ENCODE results near the gene FMNL1. TPM values are rescaled to one million over a fixed set of nuclear protein-coding genes. Genes with fewer than 3 reads are reported as not detected.
"Not testable (repeated sequence)": the region's sequence is repeated elsewhere in the genome, so short reads cannot be mapped to it uniquely, and the experiment has no call there.

The FMNL1 gene
- total RNA-seq, 1 donor from 2014 or later = 351 TPM

DNA sequence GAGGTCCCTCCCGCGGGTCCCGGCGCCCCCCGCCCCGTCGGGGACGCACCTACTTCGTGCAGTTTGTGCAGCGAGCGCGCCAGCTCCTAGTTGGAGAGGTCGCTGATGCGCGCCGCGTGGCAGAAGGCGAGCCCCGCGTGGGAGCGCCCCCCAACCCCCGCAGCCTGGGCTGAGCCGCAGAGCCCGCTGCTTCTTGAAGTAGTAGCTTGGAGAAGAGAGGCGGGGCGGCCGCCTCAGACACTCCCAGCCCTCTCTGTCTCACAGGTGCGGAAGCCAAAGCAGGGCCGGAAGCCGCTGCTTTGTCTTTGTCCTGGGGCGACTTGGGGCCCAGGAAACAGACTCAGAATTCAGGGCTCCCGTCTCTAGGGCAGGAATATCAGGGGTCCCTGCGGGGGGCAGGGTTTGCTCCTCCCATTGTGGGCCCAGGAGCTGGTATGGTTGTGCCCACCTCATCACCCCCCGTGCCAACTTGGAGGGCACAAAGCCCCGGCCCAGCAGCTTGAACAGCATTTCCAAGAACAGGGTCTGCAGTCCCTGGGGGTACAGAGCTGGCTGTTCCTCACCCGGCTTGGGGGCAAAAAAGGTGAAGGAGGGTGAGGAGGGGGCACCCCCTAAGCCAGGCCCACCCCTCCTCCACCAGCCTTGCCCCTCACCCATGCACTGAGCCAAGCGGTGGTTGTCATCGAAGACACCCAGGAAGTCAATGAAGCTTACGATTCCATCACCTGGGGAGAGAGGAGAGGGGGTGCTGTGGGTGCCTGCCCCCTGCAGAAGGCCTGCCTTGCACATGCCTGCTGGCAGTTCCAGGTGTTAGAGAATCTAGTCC lies 26.7 kb downstream of the FMNL1 start:
- H3K9me3 Mint-ChIP-seq = no peaks in the 10 kb centered on the region
- H3K4me1 Mint-ChIP-seq = peaks cover 34% of the 10 kb centered on the region
- ChIA-PET CTCF (interaction anchor here (0.9 to 1.9 kb wide), 8 partner anchors 13 to 137 kb away, joined by 3 to 13 read pairs (median 5); partner anchors contain the start of gene ACBD4), POLR2A (interaction anchor here (0.6 to 4.5 kb wide), 23 partner anchors 9 to 1128 kb away, joined by 3 to 60 read pairs (median 4); partner anchors contain the start of genes ACBD4, FMNL1, HEXIM1 and HEXIM2)
- H3K4me3 Mint-ChIP-seq = peak overlapping the region; percentile 90
- ATAC-seq (ENCODE audit: low read depth) (peak; percentile 70), DNase-seq (peak; percentile 63)
- H3K36me3 Mint-ChIP-seq (ENCODE audit: low read depth) = peaks cover 51% of the 10 kb centered on the region
- TF ChIP-seq, protein P1, sequence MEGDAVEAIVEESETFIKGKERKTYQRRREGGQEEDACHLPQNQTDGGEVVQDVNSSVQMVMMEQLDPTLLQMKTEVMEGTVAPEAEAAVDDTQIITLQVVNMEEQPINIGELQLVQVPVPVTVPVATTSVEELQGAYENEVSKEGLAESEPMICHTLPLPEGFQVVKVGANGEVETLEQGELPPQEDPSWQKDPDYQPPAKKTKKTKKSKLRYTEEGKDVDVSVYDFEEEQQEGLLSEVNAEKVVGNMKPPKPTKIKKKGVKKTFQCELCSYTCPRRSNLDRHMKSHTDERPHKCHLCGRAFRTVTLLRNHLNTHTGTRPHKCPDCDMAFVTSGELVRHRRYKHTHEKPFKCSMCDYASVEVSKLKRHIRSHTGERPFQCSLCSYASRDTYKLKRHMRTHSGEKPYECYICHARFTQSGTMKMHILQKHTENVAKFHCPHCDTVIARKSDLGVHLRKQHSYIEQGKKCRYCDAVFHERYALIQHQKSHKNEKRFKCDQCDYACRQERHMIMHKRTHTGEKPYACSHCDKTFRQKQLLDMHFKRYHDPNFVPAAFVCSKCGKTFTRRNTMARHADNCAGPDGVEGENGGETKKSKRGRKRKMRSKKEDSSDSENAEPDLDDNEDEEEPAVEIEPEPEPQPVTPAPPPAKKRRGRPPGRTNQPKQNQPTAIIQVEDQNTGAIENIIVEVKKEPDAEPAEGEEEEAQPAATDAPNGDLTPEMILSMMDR (IDR thresholded peaks at IDR 0.05) = no peak
- peak overlapping the region; percentile 89 for H3K27ac Mint-ChIP-seq
- H3K27me3 Mint-ChIP-seq = no peaks in the 10 kb centered on the region
- intact Hi-C loops (cut with micrococcal nuclease) = loop anchor here (5.0 kb wide), 3 partner anchors 36 to 186 kb away; partner anchors contain the start of genes HEXIM2 and NMT1

DNA sequence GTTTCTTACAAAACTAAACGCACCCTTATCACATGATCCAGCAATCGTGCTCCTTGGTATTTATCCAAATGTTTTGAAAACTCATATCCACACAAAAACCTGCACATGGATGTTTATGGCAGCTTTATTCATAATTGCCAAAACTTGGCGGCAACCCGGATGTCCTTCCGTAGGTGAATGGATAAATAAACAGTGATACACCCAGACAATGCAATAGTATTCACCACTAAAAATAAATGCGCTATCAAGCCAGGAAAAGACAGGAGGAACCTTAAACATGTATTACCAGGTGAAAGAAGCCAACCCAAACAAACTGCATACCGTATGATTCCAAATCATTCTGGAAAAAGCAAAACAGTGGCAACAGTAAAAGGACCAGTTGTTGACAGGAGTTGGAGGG lies 30.2 kb downstream of the FMNL1 start:
- H3K27me3 Mint-ChIP-seq = no peaks in the 10 kb centered on the region
- ChIA-PET CTCF (interaction anchor here (0.8 to 2.1 kb wide), 3 partner anchors 16 to 33 kb away, joined by 3 to 5 read pairs (median 3); no protein-coding TSS in a partner anchor), POLR2A (interaction anchor here (0.5 kb wide), 1 partner anchor 23 kb away, joined by 5 read pairs; no protein-coding TSS in a partner anchor)
- peaks cover 16% of the 10 kb centered on the region for H3K36me3 Mint-ChIP-seq (ENCODE audit: low read depth)
- no peaks in the 10 kb centered on the region for H3K9me3 Mint-ChIP-seq
- H3K4me3 Mint-ChIP-seq = no peak overlapping the region
- ATAC-seq (ENCODE audit: low read depth) = no peak
- no peak for DNase-seq
- H3K4me1 Mint-ChIP-seq = peaks cover 24% of the 10 kb centered on the region
- intact Hi-C loops (cut with micrococcal nuclease) = no loop called here
- no peak overlapping the region for H3K27ac Mint-ChIP-seq
- TF ChIP-seq, protein P1 (IDR thresholded peaks at IDR 0.05) = no peak

DNA sequence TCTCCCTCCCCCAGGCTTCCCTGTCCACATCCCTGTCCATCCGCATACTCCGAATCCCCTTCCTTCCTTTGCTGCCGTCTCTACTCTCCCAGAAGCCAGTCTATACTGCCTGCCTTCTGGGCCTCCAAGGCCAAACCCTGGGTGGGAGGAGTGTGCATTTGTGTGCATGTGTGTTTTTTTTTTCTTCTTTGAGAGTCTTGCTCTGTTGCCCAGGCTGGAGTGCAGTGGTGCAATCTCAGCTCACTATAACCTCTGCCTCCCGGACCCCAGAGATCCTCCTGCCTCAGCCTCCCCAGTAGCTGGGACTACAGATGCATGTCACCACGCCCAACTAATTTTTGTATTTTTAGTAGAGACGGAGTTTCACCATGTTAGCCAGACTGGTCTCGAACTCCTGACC lies 31.6 kb downstream of the FMNL1 start:
- peaks cover 16% of the 10 kb centered on the region for H3K4me1 Mint-ChIP-seq
- CTCF ChIA-PET = not testable (repeated sequence)
- POLR2A ChIA-PET = interaction anchor here (0.5 to 0.6 kb wide), 2 partner anchors 22 to 50 kb away, joined by 3 read pairs; no protein-coding TSS in a partner anchor

DNA sequence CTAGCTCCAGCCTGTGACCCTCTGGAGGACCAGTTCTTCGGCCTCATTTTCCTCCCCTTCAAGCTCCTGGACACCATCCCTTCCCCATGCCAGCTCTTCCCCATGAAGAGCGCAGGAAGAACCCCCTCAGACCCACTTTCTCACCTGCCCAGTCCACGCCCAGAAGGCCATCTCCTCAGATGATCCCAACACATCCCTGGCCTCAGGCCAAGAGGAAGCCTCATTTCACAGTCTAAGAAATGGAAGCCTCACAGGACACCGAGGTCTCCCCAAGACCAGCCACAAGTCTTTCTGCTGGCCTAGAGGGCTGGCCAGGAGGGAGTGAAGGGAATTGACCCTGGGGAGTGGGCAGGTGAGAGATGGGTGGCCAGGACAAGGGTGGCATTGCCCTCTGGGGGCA lies 32.2 kb downstream of the FMNL1 start:
- CTCF ChIA-PET = no interaction called here
- H3K4me1 Mint-ChIP-seq = peaks cover 9% of the 10 kb centered on the region
- no peak overlapping the region for H3K4me3 Mint-ChIP-seq
- POLR2A ChIA-PET = interaction anchor here (0.8 kb wide), 1 partner anchor 28 kb away, joined by 3 read pairs; no protein-coding TSS in a partner anchor
- TF ChIP-seq, protein P1 (IDR thresholded peaks at IDR 0.05) = no peak
- H3K9me3 Mint-ChIP-seq = no peaks in the 10 kb centered on the region
- ATAC-seq (ENCODE audit: low read depth) (no peak), DNase-seq (no peak)
- intact Hi-C loops (cut with micrococcal nuclease) = no loop called here
- H3K27ac Mint-ChIP-seq = no peak overlapping the region
- peaks cover 9% of the 10 kb centered on the region for H3K36me3 Mint-ChIP-seq (ENCODE audit: low read depth)
- H3K27me3 Mint-ChIP-seq = no peaks in the 10 kb centered on the region

More for the DNA sequence above, 31.6 kb downstream of the FMNL1 start:
- H3K27ac Mint-ChIP-seq; intact Hi-C loops (cut with micrococcal nuclease); H3K27me3 Mint-ChIP-seq; DNase-seq; H3K9me3 Mint-ChIP-seq; H3K4me3 Mint-ChIP-seq; ATAC-seq (ENCODE audit: low read depth): not testable (repeated sequence)
- peaks cover 10% of the 10 kb centered on the region for H3K36me3 Mint-ChIP-seq (ENCODE audit: low read depth)

DNA sequence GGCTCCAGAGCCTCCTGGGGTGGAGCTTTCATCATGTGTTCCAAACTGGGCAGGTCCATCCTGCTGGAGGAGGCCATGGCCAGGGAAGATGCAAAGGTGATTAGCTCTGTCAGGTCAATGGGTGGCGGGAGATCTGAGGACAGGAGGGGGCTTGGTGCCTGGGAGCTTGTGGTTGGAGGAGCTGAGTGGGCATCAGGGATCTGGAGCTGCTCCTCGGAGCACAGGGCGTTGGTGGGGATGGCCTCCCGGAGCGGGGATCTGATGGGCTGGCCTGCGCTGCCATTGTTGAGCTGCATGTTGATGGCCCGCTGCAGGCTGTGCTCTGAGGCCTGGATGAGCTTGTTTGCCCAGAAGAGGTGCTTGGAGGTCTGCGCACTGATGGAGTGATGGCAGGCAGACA lies 33.7 kb downstream of the FMNL1 start:
- no peak for ATAC-seq (ENCODE audit: low read depth)
- POLR2A ChIA-PET = interaction anchor here (0.6 to 1.0 kb wide), 4 partner anchors 29 to 152 kb away, joined by 3 to 17 read pairs (median 3); partner anchors contain the start of gene HEXIM1
- DNase-seq = no peak
- peaks cover 1% of the 10 kb centered on the region for H3K4me1 Mint-ChIP-seq
- intact Hi-C loops (cut with micrococcal nuclease) = no loop called here
- no peaks in the 10 kb centered on the region for H3K27me3 Mint-ChIP-seq
- H3K4me3 Mint-ChIP-seq = no peak overlapping the region
- H3K27ac Mint-ChIP-seq = no peak overlapping the region
- peaks cover 4% of the 10 kb centered on the region for H3K36me3 Mint-ChIP-seq (ENCODE audit: low read depth)
- no peaks in the 10 kb centered on the region for H3K9me3 Mint-ChIP-seq
- TF ChIP-seq, protein P1 (IDR thresholded peaks at IDR 0.05) = no peak
- CTCF ChIA-PET = interaction anchor here (1.0 to 1.9 kb wide), 3 partner anchors 19 to 37 kb away, joined by 4 to 8 read pairs (median 5); no protein-coding TSS in a partner anchor
